ENCODE measurements around the gene RDM1.
"Not testable (repeated sequence)": the region's sequence is repeated elsewhere in the genome, so short reads cannot be mapped to it uniquely, and the experiment has no call there.

The RDM1 gene, protein sequence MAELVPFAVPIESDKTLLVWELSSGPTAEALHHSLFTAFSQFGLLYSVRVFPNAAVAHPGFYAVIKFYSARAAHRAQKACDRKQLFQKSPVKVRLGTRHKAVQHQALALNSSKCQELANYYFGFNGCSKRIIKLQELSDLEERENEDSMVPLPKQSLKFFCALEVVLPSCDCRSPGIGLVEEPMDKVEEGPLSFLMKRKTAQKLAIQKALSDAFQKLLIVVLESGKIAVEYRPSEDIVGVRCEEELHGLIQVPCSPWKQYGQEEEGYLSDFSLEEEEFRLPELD

GRCh38 chr17:35930211-35931065 lies at the start of gene RDM1:
TSS of gene RDM1 (minus strand) at chr17:35930773. CDS start at chr17:35930727, 46 bp downstream.
- peak; percentile 9 for DNase-seq (ENCODE audit: low read depth)

DNA sequence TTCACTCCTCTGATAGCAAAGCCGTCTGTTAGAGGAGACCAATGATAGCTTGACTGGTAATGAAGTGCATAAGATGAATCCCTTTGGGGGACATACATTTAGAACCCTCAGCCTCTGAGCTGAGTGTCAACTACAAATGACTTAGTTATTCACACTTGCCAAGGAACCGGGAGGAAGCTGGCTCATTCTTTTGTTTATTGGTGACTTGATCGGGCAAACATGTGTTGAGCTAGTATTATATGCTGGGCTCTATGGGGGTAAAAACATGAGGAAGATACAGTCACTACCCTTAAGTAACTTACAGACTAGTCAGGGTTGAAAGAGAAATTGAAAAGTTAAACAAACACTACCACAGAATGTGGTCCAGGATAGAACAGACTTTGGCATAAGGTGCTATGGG lies 47.8 kb upstream of the RDM1 start:
- no peak for DNase-seq (ENCODE audit: low read depth)

DNA sequence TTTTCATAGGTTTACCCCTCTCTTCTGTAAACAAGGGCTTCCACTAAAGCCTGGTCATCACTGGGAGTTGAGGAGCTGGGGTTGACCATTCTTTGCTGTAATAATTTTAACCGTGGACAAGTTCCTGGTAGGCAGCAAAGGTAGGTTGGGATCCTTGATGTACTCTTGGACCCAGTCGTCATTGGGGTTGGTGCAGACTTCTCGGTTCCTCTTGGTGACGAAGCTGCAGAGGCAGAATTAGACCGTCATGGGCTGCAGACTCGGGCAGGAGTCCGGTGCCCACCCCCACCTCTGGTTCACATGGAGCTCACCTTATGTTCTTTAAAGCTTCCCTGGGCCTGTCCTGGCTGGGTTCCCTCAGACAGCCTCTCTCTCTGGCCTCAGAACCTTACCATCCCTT lies 46.9 kb upstream of the RDM1 start:
- DNase-seq (ENCODE audit: low read depth), result no peak

DNA sequence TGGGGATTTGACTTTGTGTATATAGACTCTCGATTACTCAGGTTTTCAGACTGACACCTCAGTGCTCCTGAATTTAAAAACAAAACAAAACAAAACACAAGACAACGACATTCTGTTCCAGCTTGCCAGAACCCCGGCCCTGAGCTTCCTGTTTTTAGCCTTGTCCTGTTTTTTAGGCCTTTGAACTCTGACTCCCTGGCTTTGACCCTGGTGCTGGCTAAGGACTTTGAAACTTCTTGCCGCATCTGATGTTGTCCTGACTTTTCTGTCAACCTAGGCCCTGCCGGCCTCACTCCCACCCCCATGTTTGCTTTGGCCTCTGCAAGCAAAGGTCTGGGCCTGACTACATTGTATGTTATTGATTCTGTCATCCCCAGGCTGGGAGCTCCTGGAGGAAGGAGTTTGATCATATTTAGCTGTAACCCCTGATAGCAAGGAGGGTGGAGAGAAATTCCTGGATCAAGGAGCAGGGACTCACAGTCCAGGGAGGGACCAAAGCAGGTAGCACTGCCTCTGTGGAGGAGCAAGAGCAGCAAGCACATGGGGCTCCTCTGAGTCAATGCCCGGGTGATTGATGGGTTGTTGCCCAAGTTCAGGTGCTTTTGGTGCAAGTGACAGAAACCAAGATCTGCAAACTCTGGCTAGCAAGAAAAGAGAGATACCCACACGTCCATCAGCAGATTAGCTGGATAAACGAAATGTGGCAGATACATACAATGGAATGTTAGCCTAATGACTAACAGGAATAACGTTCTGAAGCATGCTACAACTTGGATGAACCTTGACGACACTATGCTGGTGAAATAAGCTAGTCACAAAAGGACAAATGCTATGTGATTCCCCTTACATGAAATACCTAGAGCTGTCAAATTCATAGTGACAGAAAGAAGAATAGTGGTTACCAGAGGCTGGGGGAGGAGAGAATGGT lies 43.0 kb upstream of the RDM1 start:
- no peak for DNase-seq (ENCODE audit: low read depth)

- no peak for DNase-seq (ENCODE audit: low read depth)
Measured at GRCh38 chr17:35972945-35973332, 42.4 kb upstream of the RDM1 start.

- DNase-seq (ENCODE audit: low read depth), result no peak
Measured at GRCh38 chr17:35972535-35972934, 42.0 kb upstream of the RDM1 start.

GRCh38 chr17:35972066-35972465 lies 41.5 kb upstream of the RDM1 start:
- DNase-seq (ENCODE audit: low read depth), result no peak

DNA sequence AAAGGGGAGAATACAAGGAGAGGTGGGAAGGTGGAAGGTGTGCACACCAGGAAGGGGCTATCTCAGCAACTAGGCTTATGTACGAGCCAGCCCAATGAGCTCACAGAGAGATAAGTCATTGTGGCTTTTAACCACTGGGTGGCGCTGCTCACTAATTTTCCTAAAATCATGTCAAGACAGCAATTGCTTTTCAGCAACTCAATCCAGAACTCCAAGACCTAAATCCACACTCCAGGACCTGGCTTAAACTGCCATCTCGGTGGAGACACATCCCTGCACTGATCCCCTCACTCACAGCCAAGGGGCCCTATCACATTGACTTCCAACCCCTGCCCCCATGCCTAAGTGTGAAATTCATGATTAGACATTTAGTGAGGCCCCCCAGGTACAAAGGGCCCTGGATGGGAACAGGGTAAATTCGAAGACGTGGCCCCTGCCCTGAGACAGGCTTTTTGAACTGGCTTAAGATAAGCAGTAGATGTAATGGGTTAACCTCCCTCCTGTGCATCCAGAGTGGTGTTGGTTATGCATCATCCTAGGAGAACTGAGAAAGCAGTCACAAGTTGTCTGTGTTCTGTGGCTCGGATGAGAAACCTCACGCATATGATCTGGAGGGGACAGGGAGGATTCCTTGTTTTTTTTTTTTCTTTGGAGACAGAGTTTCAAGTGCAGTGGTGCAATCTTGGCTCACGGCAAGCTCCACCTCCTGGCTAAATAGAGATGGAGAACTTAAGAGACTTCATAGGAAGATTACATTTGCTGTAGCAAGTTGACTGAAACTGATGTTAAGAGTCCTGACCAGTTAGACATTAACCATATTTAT lies 39.2 kb upstream of the RDM1 start:
- DNase-seq (ENCODE audit: low read depth), result peak; percentile 4

DNA sequence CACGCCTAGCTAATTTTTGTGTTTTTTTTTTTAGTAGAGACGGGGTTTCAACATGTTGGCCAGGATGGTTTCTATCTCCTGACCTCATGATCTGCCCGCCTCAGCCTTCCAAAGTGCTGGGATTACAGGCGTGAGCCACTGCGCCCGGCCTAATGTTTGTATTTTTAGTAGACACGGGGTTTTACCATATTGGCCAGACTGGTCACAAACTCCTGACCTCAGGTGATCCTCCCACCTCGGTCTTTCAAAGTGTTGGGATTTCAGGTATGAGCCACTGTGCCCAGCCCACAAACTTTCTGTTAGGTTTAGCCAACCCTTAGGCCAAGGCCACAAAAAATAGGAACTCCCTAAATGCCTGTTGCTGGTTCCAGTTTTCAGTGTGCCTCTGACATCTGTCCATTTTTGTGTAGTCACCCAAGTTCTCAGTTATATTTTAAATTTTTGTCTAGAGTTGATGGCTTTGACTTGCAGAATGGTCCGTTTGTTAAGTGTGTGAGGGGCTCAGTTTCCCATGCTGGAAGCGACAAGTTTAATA lies 38.0 kb upstream of the RDM1 start:
- DNase-seq (ENCODE audit: low read depth), result no peak

GRCh38 chr17:35965272-35965671 lies 34.7 kb upstream of the RDM1 start:
- DNase-seq (ENCODE audit: low read depth), result no peak

DNA sequence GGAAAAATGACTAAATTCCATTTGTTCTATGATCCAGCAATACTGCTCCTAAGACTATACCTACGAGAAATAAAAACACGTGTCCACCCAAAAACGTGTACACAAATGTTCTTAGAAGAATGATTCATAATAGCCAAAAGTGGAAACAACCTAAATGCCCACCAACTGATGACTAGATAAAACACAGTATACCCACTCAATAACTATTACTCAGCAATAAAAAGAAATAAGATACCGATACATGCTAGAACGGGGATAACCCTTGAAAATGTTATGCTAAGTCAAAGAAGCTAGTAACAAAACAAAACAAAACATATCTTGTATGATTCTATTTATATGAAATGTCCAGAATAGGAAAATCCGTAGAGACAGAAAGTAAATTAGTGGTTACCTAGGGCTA lies 33.1 kb upstream of the RDM1 start:
- no peak for DNase-seq (ENCODE audit: low read depth)

DNA sequence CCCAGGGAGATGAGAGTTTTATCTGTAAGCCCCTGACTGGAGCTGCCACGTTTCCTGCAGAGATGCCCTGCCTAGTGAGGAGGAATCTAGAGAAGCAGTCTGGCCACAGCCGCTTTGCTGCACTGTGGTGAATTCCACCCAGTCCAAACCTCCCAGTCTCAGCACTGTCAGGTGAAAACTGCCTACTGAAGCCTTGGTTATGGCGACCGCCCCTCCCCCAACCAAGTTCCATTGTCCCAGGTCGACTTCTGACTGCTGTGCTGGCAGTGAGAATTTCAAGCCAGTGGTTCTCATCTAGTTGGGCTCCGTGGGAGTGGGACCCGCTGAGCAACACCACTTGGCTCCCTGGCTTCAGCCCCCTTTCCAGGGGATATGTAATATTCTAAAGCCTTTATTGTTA lies 23.1 kb upstream of the RDM1 start:
- no peak for DNase-seq (ENCODE audit: low read depth)

GRCh38 chr17:35949401-35949800 lies 18.8 kb upstream of the RDM1 start:
- DNase-seq (ENCODE audit: low read depth), result no peak

DNA sequence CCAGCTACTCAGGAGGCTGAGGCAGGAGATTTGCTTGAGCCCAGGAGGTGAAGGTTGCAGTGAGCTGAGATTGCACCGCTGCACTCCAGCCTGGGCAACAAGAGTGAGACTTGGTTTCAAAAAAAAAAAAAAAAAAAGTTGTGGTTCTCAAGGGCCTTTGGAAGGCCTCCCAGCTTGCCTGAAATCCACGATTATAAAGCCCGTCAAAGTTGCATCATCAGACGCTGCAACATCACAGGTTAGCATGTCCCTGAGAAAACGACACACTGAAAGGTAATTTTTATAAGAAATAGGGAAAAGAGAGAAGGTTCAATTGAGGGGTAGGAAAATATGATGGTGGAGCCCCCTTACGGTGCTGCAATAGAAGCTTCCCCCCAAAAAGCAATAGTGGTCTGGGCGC lies 17.5 kb upstream of the RDM1 start:
- no peak for DNase-seq (ENCODE audit: low read depth)

DNA sequence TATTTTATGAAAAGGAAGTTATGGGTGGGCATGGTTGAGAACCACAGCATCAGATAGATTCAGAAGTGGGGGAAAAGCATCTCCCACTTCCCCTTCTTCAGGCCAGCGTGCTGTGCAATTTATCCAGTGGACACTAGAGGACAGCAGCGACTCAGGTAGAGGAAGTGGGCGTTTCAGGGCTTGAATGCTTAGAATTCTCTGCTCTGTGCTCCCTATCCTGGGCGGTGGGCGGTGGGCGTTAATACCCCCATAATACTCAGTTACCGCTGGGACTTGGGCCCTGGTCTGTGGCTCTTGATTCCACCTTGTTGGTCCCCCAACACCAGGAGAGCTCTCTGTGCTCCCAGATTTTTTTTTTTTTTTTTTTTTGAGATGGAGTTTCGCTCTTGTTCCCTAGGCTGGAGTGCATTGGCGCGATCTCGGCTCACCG lies 16.6 kb upstream of the RDM1 start:
- no peak for DNase-seq (ENCODE audit: low read depth)

GRCh38 chr17:35944151-35944550 lies 13.6 kb upstream of the RDM1 start:
- no peak for DNase-seq (ENCODE audit: low read depth)

DNA sequence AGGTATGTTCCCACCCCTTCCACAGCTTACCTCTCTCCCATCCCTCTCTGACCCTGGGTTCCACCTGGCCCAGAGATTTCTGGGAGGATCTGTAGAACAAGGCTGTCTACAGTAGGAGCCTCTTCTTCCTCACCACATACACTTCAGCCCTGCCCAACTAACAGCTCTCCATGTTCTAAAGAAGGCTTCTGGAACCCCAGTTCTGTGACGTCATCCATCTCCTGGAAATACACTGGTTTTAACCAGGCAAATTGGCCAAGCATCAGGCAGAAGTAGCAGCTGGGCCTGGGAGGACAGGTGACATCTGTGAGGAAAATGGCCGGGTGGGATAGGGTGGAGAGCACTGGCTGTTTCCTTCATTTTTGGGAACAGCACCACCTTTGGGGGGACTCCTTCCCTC lies 13.0 kb upstream of the RDM1 start, which contains the start of gene LYZL6:
Gene LYZL6, minus strand, starts transcription at position 177 of the 400 bp plus-strand sequence. CDS start 4,357 bp downstream, outside the sequence.
- DNase-seq (ENCODE audit: low read depth), result no peak

- DNase-seq (ENCODE audit: low read depth), result no peak
Measured at GRCh38 chr17:35942588-35943186, 12.1 kb upstream of the RDM1 start.

GRCh38 chr17:35938492-35938891 lies 7.9 kb upstream of the RDM1 start:
- not testable (repeated sequence) for DNase-seq (ENCODE audit: low read depth)

DNA sequence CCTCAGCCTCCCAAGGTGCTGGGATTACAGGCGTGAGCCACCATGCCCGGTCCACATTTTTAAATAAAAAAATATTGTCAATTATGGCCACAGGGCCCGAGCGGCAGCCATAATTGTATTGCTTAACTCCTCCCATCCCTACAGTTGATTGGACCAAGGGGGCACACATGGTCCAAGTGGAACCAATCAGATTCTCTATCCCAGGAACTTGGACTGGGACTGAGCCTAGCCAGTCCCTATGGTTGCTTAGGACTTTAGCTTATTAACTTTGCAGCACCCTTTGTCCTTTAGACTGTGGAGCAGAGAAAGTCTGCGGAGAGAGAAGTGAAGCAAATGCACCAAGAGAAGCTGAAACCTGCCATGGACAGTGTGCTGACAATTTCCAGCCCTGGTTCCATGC lies 5.5 kb upstream of the RDM1 start:
- DNase-seq (ENCODE audit: low read depth), result no peak

- DNase-seq (ENCODE audit: low read depth), result no peak
Measured at GRCh38 chr17:35934760-35935159, 4.2 kb upstream of the RDM1 start.
